ENCODE results near the gene CHL1. TPM values are rescaled to one million over a fixed set of nuclear protein-coding genes. Genes with fewer than 3 reads are reported as not detected.

Gene CHL1
- total RNA-seq, 4 donors from 2014 or later = 3.7 to 44.3 (median 23.4) TPM

DNA sequence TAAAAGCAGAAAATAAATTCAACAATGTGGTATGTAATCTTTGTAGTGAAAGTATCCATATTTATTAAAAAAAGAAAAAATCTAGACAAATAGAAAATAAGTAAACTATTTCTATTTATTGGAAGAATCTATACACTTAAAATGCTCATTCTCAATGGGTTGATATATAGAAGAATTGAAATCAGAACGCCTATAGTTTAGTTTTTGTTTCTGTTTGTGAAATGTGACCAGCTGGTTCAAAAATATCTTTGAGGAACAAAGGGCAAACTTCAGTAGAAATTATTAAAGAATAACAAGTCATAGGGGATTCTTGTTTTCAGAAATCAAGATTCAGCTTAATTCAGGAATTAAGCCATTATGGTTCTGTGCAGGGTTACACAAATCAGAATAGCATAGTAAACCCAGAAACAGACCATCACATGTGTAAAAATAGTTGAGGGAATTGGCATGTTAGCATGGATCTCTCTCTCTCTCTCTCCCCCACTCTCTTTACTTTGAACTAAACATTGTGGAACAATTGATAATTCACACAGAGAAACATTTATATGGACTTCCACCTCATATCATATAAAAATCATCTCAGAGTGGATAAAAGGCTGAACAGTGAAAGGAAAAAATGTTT, 134.0 kb downstream of the CHL1 start:
- intact Hi-C loops (cut with DNase I) = no loop called here
- Histone ChIP-seq H3K4me3 (no peak overlapping the region), H3K4me1 (no peaks in the 10 kb centered on the region), H3K9me3 (no peaks in the 10 kb centered on the region), H3K36me3 (no peaks in the 10 kb centered on the region), H3K27ac (no peak overlapping the region), H3K27me3 (no peaks in the 10 kb centered on the region)
- TF ChIP-seq POLR2A (IDR thresholded peaks at IDR 0.05) = no peak
- TF ChIP-seq, protein P1, sequence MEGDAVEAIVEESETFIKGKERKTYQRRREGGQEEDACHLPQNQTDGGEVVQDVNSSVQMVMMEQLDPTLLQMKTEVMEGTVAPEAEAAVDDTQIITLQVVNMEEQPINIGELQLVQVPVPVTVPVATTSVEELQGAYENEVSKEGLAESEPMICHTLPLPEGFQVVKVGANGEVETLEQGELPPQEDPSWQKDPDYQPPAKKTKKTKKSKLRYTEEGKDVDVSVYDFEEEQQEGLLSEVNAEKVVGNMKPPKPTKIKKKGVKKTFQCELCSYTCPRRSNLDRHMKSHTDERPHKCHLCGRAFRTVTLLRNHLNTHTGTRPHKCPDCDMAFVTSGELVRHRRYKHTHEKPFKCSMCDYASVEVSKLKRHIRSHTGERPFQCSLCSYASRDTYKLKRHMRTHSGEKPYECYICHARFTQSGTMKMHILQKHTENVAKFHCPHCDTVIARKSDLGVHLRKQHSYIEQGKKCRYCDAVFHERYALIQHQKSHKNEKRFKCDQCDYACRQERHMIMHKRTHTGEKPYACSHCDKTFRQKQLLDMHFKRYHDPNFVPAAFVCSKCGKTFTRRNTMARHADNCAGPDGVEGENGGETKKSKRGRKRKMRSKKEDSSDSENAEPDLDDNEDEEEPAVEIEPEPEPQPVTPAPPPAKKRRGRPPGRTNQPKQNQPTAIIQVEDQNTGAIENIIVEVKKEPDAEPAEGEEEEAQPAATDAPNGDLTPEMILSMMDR (IDR thresholded peaks at IDR 0.05) = no peak
- DNase-seq = no peak
- 69 to 72% methylated on average over 1 of the region's 1 CpG for WGBS, 2 donors

DNA sequence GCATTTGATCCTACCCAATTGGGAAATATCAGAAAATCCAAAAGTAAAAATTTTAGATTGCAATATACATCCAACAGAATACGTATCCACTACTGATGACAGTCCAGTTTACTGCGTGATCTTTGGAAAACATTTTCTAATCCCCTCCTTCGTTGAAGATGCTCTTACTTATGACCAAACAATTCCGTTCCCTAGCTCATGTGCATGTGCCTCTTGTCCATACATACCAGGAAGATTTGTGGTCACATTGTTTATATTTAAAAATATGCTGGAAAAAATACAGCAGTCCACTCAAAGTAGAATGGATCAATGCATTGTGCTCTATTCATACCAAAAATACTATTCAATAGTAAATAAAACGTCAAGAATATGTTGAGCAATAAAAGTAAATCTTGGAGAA, 135.3 kb downstream of the CHL1 start:
- 77 to 78% methylated on average over 5 of the region's 5 CpGs for WGBS, 2 donors

GRCh38 chr3:332701-333100, 136.1 kb downstream of the CHL1 start:
- Histone ChIP-seq H3K27ac (no peak overlapping the region), H3K4me1 (no peaks in the 10 kb centered on the region), H3K36me3 (no peaks in the 10 kb centered on the region), H3K9me3 (no peaks in the 10 kb centered on the region), H3K4me3 (no peak overlapping the region), H3K27me3 (no peaks in the 10 kb centered on the region)
- TF ChIP-seq, protein P1 (IDR thresholded peaks at IDR 0.05) = no peak
- TF ChIP-seq POLR2A (IDR thresholded peaks at IDR 0.05) = no peak
- intact Hi-C loops (cut with DNase I) = no loop called here
- WGBS, 2 donors = 42 to 44% methylated on average over 2 of the region's 2 CpGs
- DNase-seq = no peak

More for the DNA sequence above, 135.3 kb downstream of the CHL1 start:
- Histone ChIP-seq H3K4me3 (no peak overlapping the region), H3K4me1 (no peaks in the 10 kb centered on the region), H3K36me3 (no peaks in the 10 kb centered on the region), H3K27me3 (no peaks in the 10 kb centered on the region), H3K9me3 (no peaks in the 10 kb centered on the region), H3K27ac (no peak overlapping the region)
- no peak for DNase-seq
- intact Hi-C loops (cut with DNase I) = no loop called here
- TF ChIP-seq, protein P1 (IDR thresholded peaks at IDR 0.05) = no peak
- no peak for TF ChIP-seq POLR2A (IDR thresholded peaks at IDR 0.05)

- Histone ChIP-seq H3K4me1 (no peaks in the 10 kb centered on the region), H3K9me3 (no peaks in the 10 kb centered on the region), H3K4me3 (no peak overlapping the region), H3K36me3 (no peaks in the 10 kb centered on the region), H3K27me3 (no peaks in the 10 kb centered on the region), H3K27ac (no peak overlapping the region)
- no peak for DNase-seq
- 67 to 76% methylated on average over 5 of the region's 5 CpGs for WGBS, 2 donors
- intact Hi-C loops (cut with DNase I) = no loop called here
- no peak for TF ChIP-seq POLR2A (IDR thresholded peaks at IDR 0.05)
- TF ChIP-seq, protein P1 (IDR thresholded peaks at IDR 0.05) = no peak
Observed at GRCh38 chr3:335240-335639, 138.7 kb downstream of the CHL1 start.

GRCh38 chr3:339351-339750, 142.8 kb downstream of the CHL1 start:
- Histone ChIP-seq H3K27me3 (no peaks in the 10 kb centered on the region), H3K4me3 (no peak overlapping the region), H3K9me3 (no peaks in the 10 kb centered on the region), H3K4me1 (no peaks in the 10 kb centered on the region), H3K27ac (no peak overlapping the region), H3K36me3 (no peaks in the 10 kb centered on the region)
- intact Hi-C loops (cut with DNase I) = no loop called here
- no peak for DNase-seq
- WGBS, 2 donors = 75 to 80% methylated on average over 5 of the region's 5 CpGs
- no peak for TF ChIP-seq POLR2A (IDR thresholded peaks at IDR 0.05)
- TF ChIP-seq, protein P1 (IDR thresholded peaks at IDR 0.05) = no peak

Measured in esophagus squamous epithelium (tissue), 5 donors.